Activated CD4-positive, alpha-beta memory T cell treated with anti-CD3 and anti-CD28 coated beads for 36 hours (primary cell): ENCODE results near the gene BPIFB3. TPM values are rescaled to one million over a fixed set of nuclear protein-coding genes. Genes with fewer than 3 reads are reported as not detected.

Experiments
- CTCF ChIA-PET: fragments of 350-600 bp; sonication (Branson Sonifier 250); formaldehyde crosslinking; loops from one replicate; lab custom pipeline; 2021; ENCODE audit warnings: antibody characterized with exemption, inconsistent platforms; lab: Charles Lee
- POLR2A ChIA-PET: fragments of 350-600 bp; sonication (Branson Sonifier 250); formaldehyde crosslinking; loops from one replicate; lab custom pipeline; 2021; ENCODE audit warnings: antibody characterized with exemption; lab: Charles Lee
- DNase-seq: peaks from one replicate; pipeline ENCODE4 v3.0.0-alpha.2; 2020
- H3K27ac Mint-ChIP-seq: one replicate; pipeline ENCODE4 v1.8.0; 2021; ENCODE audit warnings: mixed read lengths
- H3K27me3 Mint-ChIP-seq: one replicate; pipeline ENCODE4 v1.8.0; 2021; ENCODE audit warnings: mixed read lengths
- H3K36me3 Mint-ChIP-seq: one replicate; pipeline ENCODE4 v1.8.0; 2021; ENCODE audit warnings: mixed read lengths
- H3K4me1 Mint-ChIP-seq: one replicate; pipeline ENCODE4 v1.8.0; 2021; ENCODE audit warnings: low read depth, mixed read lengths
- H3K4me3 Mint-ChIP-seq: one replicate; pipeline ENCODE4 v1.8.0; 2021; ENCODE audit warnings: mild to moderate bottlenecking, mixed read lengths
- H3K9me3 Mint-ChIP-seq: one replicate; pipeline ENCODE4 v1.8.0; 2021; ENCODE audit warnings: mixed read lengths
- intact Hi-C: fragments of 100-400 bp; cut with micrococcal nuclease; formaldehyde crosslinking; loops from one replicate; pipeline ENCODE4 v1.15.1; 2023
- total RNA-seq, 2 experiments: library from RNA; stranded (reverse); gene quantifications; one replicate each; pipeline ENCODE4 v1.2.3, GENCODE V29; 2021

BPIFB3 gene
- total RNA-seq, 2 experiments from 2014 or later, result not detected

DNA sequence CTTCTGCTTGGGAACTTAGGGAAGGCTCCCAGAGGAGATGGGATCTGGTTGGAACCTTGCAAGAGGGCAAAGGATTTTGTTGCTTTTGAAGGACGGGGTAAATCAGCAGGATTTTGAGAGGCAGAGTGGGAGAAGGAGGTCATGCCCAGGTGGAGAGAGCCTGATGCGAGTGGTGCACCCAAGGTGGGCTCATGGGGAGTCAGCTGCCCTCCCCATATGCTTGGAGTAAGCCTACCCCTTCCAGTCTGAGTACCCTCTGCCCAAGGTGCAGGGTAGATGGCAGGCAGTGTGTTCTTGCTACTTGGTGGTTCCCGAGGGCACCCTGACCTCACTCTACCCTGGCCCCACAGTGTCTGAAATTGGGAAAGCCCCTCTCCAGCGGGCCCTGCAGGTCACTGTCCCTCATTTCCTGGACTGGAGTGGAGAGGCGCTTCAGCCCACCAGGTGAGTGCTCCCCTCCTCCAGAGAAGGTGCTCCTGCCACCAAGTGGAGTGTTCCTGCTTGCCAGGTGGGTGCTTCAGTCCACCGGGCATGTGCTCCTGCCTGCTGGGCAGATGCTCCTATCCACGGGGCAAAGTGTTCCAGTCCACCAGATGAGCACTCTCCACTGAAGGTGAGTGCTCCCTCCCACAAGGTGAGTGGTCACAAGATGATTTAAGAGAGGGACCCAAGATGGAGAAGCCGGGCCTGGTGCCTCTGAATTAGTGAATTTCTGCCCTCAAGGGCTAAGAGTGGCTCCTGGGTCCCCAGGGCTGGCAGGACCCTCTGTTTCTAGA, 42.8 kb upstream of the BPIFB3 start:
- no peaks in the 10 kb centered on the region for H3K27me3 Mint-ChIP-seq
- intact Hi-C loops, result no loop called here
- no peaks in the 10 kb centered on the region for H3K9me3 Mint-ChIP-seq
- CTCF ChIA-PET, result no interaction called here
- H3K27ac Mint-ChIP-seq, result no peak overlapping the region
- H3K4me1 Mint-ChIP-seq, result no peaks in the 10 kb centered on the region
- POLR2A ChIA-PET, result no interaction called here
- no peak overlapping the region for H3K4me3 Mint-ChIP-seq
- DNase-seq, result no peak
- H3K36me3 Mint-ChIP-seq, result no peaks in the 10 kb centered on the region

- POLR2A ChIA-PET, result no interaction called here
These were observed 41.1 kb upstream of the BPIFB3 start for GRCh38 chr20:33012327-33013189.

DNA sequence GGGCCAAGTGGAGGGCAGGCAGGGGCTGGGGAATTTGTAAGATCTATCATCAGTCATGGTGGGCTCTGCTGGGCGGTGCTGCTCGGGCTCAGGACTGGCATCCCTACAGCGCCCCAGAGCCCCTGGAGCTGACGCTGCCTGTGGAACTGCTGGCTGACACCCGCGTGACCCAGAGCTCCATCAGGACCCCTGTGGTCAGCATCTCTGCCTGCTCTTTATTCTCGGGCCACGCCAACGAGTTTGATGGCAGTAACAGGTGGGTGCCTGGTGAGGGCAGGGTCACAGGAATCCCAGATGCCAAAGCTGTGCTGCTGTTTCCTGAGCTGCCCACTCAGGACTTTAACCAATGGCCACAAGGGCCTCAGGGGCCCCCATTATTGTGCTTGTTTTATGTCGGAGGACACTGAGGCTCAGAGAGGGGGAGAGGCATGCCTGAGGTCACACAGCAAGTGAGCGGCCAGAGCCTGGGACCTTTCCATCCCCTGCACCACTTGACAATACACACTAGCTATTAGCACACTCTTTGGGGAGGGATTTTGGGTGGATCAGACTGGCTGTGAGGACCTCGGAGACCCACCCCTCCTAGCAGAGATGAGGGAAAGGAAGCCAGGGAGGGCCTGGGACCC, 39.9 kb upstream of the BPIFB3 start:
- Mint-ChIP-seq H3K4me1 (no peaks in the 10 kb centered on the region), H3K36me3 (no peaks in the 10 kb centered on the region), H3K27me3 (no peaks in the 10 kb centered on the region), H3K4me3 (no peak overlapping the region), H3K27ac (no peak overlapping the region), H3K9me3 (no peaks in the 10 kb centered on the region)
- ChIA-PET CTCF (interaction anchor here (1.1 to 2.3 kb wide), 2 partner anchors 9 to 112 kb away, joined by 4 to 7 read pairs; no protein-coding TSS in a partner anchor), POLR2A (no interaction called here)
- no peak for DNase-seq
- intact Hi-C loops, result no loop called here

More at GRCh38 chr20:33012327-33013189, 41.1 kb upstream of the BPIFB3 start:
- CTCF ChIA-PET, result interaction anchor here (2.3 kb wide), 1 partner anchor 111 kb away, joined by 7 read pairs; no protein-coding TSS in a partner anchor
- no peak overlapping the region for H3K4me3 Mint-ChIP-seq
- DNase-seq, result no peak
- no peaks in the 10 kb centered on the region for H3K4me1 Mint-ChIP-seq
- no peaks in the 10 kb centered on the region for H3K9me3 Mint-ChIP-seq
- intact Hi-C loops, result no loop called here
- H3K27ac Mint-ChIP-seq, result no peak overlapping the region
- H3K36me3 Mint-ChIP-seq, result no peaks in the 10 kb centered on the region
- H3K27me3 Mint-ChIP-seq, result no peaks in the 10 kb centered on the region

- DNase-seq, result no peak
- no peaks in the 10 kb centered on the region for H3K4me1 Mint-ChIP-seq
- CTCF ChIA-PET, result interaction anchor here (1.1 to 2.3 kb wide), 2 partner anchors 10 to 113 kb away, joined by 4 to 7 read pairs; no protein-coding TSS in a partner anchor
- no peak overlapping the region for H3K27ac Mint-ChIP-seq
- intact Hi-C loops, result no loop called here
- H3K9me3 Mint-ChIP-seq, result no peaks in the 10 kb centered on the region
- POLR2A ChIA-PET, result no interaction called here
- no peak overlapping the region for H3K4me3 Mint-ChIP-seq
- H3K36me3 Mint-ChIP-seq, result no peaks in the 10 kb centered on the region
- H3K27me3 Mint-ChIP-seq, result no peaks in the 10 kb centered on the region
These were observed 39.2 kb upstream of the BPIFB3 start for GRCh38 chr20:33014336-33015113.

DNA sequence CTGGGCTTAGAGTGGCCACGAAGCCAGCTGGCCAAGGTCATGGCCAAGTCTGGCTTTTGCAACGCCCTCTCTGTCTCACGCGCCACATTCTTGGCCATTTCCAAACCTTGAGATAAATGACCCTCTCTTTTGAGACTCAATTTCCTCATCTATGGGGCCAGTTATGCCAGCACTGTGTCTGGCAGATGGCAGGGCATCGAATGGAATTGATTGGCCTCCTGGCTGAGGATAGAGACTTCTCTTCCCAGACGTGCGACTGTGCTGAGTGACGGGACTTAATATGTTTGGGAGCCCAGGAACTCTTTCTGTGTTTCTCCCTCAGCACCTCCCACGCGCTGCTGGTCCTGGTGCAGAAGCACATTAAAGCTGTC, 38.6 kb upstream of the BPIFB3 start:
- no peaks in the 10 kb centered on the region for H3K27me3 Mint-ChIP-seq
- no peak overlapping the region for H3K27ac Mint-ChIP-seq
- no peaks in the 10 kb centered on the region for H3K9me3 Mint-ChIP-seq
- H3K4me3 Mint-ChIP-seq, result no peak overlapping the region
- intact Hi-C loops, result no loop called here
- DNase-seq, result no peak
- POLR2A ChIA-PET, result no interaction called here
- H3K4me1 Mint-ChIP-seq, result no peaks in the 10 kb centered on the region
- CTCF ChIA-PET, result interaction anchor here (2.3 kb wide), 1 partner anchor 113 kb away, joined by 7 read pairs; no protein-coding TSS in a partner anchor
- no peaks in the 10 kb centered on the region for H3K36me3 Mint-ChIP-seq

DNA sequence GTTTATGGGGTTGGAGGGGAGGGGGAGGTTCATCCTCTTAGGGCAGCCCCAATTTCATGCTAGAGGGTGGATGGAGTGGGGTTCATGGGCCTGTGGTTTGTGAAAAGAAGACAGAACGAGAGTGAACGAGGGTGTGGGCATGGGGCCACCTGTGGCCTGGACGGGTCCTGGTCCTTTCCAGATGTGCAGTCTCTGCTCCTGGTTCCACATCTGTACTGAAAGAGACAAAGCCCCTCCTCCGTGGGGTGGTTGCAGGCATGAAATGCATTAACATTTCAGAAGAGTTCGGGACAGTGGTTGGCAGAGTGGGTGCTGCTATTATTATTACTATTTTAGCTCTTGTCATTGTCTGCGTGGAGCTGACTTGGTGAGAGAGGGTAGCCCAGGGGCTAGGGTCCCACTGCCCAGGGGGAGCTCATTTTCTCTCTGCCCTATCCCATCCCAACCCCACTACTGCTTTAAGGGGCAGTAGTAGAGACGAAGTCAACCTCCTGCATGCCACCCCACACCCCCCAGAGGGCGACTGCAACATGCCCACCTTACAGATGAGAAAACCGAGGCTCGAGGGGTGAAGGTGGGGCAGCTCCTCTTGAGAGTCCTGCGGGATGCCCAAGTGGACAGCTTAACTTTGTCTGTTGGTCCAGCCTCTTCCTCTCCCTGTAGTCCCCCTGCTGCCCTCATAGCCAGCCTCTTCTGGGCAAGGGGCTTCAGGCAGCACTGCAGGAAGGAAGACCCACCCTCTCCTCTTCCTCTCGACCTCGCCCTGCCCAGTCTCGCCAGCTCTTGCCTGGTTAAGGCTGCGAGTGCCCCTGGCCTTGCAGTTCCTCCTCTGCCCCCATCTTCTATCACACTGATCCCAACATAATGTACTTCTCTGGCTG, 37.8 kb upstream of the BPIFB3 start:
- Mint-ChIP-seq H3K4me3 (no peak overlapping the region), H3K9me3 (no peaks in the 10 kb centered on the region), H3K4me1 (no peaks in the 10 kb centered on the region), H3K27ac (no peak overlapping the region), H3K27me3 (no peaks in the 10 kb centered on the region), H3K36me3 (no peaks in the 10 kb centered on the region)
- intact Hi-C loops, result no loop called here
- no peak for DNase-seq
- CTCF ChIA-PET, result interaction anchor here (1.2 kb wide), 1 partner anchor 71 kb away, joined by 3 read pairs; no protein-coding TSS in a partner anchor
- POLR2A ChIA-PET, result interaction anchor here (0.5 kb wide), 1 partner anchor 292 kb away, joined by 5 read pairs; no protein-coding TSS in a partner anchor

- Mint-ChIP-seq H3K4me3 (no peak overlapping the region), H3K27me3 (no peaks in the 10 kb centered on the region), H3K4me1 (no peaks in the 10 kb centered on the region), H3K36me3 (no peaks in the 10 kb centered on the region), H3K9me3 (no peaks in the 10 kb centered on the region), H3K27ac (no peak overlapping the region)
- POLR2A ChIA-PET, result no interaction called here
- intact Hi-C loops, result no loop called here
- CTCF ChIA-PET, result interaction anchor here (1.2 to 1.6 kb wide), 2 partner anchors 12 to 72 kb away, joined by 3 to 5 read pairs; no protein-coding TSS in a partner anchor
- DNase-seq, result no peak
These were observed 37.1 kb upstream of the BPIFB3 start for GRCh38 chr20:33016581-33017109.

- no peak overlapping the region for H3K27ac Mint-ChIP-seq
- CTCF ChIA-PET, result interaction anchor here (0.6 to 1.6 kb wide), 2 partner anchors 13 to 115 kb away, joined by 3 to 5 read pairs; no protein-coding TSS in a partner anchor
- intact Hi-C loops, result no loop called here
- no peaks in the 10 kb centered on the region for H3K36me3 Mint-ChIP-seq
- H3K9me3 Mint-ChIP-seq, result no peaks in the 10 kb centered on the region
- no peaks in the 10 kb centered on the region for H3K4me1 Mint-ChIP-seq
- no peak for DNase-seq
- H3K27me3 Mint-ChIP-seq, result no peaks in the 10 kb centered on the region
- POLR2A ChIA-PET, result no interaction called here
- H3K4me3 Mint-ChIP-seq, result no peak overlapping the region
These were observed 36.2 kb upstream of the BPIFB3 start for GRCh38 chr20:33017542-33017941.

DNA sequence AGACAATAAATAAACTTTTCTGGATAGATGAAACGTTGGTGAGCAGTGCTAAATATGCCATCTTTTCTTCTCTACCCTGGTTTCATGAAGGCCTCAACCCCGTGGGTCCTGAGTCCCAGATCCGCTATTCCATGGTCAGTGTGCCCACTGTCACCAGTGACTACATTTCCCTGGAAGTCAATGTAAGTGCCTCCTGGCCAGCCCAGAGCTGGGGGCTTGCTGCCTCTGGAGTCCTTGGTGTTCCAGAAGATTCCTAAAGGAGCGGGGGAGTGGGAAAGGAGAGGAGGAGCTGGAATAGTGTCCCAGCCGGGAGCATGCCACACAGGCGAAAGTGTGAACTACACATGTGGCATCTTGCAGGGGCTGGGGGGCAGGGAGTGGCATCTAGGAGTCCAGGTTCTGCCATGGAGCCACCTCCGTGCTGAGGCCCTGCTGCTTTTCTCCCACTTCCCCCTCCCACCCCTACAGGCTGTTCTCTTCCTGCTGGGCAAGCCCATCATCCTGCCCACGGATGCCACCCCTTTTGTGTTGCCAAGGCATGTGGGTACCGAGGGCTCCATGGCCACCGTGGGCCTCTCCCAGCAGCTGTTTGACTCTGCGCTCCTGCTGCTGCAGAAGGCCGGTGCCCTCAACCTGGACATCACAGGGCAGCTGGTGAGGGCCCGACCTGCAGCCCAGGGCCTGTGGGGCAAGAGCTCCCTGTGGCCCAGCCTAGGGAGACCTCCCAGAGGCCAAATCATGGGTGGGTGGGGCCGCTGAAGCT, 35.4 kb upstream of the BPIFB3 start:
- H3K4me3 Mint-ChIP-seq, result no peak overlapping the region
- DNase-seq, result no peak
- H3K9me3 Mint-ChIP-seq, result no peaks in the 10 kb centered on the region
- H3K27me3 Mint-ChIP-seq, result no peaks in the 10 kb centered on the region
- H3K4me1 Mint-ChIP-seq, result no peaks in the 10 kb centered on the region
- no peak overlapping the region for H3K27ac Mint-ChIP-seq
- intact Hi-C loops, result no loop called here
- CTCF ChIA-PET, result interaction anchor here (1.0 to 1.6 kb wide), 3 partner anchors 13 to 240 kb away, joined by 3 to 5 read pairs (median 3); no protein-coding TSS in a partner anchor
- H3K36me3 Mint-ChIP-seq, result no peaks in the 10 kb centered on the region
- POLR2A ChIA-PET, result no interaction called here
